Measurements from ENCODE around the gene MCC.
A peak's percentile ranks its signal among the peaks of the same experiment; 100 is the strongest.

The MCC gene

GRCh38 chr5:113487781-113488644, at the start of gene MCC:
Gene MCC, minus strand, starts transcription at chr5:113488453.
- peak in 1 of 2 experiments; percentile 15 for DNase-seq

- no peak for DNase-seq
Observed at GRCh38 chr5:113531481-113532159, 43.4 kb upstream of the MCC start.

DNA sequence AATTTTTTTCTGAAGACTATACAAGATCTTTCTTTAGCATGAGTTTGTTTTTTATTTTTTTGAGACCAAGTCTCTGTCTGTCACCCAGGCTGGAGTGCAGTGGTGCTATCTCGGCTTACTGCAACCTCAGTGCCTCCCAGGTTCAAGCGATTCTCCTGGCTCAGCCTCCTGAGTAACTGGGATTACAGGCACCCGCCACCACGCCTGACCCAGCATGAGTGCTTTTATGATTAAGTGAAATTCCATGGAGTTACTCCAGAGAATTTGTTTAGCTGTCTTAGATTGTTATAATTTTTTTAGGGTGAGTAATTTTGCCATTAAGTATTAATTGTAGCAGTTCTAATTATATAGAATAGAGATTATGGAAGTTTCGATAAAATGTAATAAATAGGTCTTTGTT, 39.5 kb upstream of the MCC start:
- no peak for DNase-seq

DNA sequence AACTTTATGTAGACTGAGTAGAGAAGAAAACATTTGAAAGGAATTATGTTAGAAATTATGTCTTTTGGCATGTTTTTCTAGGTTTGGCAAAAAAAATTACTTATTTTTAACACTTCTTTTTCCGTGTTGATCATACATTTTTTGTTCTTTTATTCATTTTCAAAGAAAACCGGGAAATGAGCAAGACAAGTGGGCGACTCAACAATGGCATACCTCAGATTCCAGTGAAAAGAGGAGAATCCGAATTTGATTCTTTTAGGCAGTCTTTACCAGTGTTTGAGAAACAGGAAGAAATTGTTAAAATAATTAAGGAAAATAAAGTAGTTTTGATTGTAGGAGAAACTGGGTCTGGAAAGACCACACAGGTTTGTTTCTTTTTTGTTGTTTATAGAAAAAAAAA, 38.2 kb upstream of the MCC start:
- DNase-seq: no peak

DNA sequence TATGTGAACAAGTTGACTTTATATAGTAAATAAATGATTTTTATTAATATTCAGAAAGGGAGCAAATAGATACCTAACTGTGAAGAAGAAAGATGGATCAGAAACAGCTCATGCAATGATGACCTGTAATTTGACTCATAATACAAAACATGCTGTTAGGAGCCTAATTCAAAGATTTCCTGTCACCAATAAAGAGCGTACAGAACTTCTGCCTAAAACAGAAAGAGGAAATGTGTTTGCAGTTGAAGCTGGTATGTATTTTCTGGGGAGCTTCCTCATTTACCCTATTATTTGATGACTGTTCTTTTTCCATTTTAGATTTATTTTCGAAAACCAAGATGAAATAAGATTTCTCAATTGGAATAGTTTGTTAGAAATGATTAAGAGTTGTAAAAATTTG, 36.7 kb upstream of the MCC start:
- DNase-seq: no peak

DNA sequence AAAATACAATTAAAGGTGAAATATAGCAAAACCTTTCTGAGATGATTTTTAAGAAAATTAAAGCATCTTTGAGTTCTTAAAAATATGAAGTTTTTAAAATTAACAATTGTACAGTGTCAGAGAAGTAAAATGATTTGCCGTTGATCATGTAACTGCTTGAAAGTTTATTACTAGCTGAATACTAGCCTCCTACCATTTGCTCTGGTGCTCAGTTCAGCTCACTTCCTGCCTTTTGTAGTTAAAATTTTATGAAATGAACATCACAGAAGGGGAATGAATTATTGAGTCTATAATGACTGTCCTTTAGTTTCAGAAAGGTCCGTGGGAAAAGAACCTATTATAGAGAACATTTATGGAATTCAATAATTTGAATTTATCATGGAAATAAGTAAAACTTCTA, 34.9 kb upstream of the MCC start:
- DNase-seq: no peak

DNA sequence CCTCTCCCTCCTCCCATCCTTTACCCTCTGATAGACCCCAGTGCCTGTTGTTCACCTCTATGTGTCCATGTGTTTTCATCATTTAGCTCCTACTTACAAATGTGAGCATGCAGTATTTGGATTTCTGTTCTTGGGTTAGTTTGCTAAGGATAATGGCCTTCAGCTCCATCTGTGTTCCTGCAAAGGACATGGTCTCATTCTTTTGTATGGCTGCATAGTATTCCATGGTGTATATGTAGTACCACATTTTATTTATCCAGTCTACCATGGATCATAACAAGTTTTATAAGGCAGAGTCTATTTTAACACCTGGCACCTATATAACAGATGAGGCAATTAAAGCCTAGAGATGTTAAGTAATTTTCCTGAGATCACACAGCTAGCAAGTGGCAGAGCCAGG, 32.6 kb upstream of the MCC start:
- DNase-seq: no peak

- no peak for DNase-seq
Observed at GRCh38 chr5:113520429-113520828, 32.2 kb upstream of the MCC start.

GRCh38 chr5:113519412-113519811, 31.2 kb upstream of the MCC start:
- no peak for DNase-seq

DNA sequence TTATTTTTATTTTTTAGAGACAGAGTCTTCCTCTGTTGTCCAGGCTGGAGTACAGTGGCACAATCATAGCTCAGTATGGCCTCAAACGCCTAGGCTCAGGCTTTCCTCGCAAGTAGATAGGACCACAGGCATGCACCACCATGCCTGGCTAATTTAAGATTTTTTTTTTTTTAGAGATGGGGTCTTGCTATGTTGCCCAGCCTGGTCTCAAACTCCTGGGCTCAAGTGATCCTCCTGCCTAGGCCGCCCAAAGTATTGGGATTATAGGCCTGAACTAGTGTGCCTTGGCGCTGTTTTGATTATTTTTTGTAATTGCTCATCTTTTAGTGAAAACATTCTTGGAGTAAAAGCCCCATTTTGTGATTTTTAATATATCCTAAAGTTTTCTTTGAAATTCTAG, 30.6 kb upstream of the MCC start:
- DNase-seq: no peak

GRCh38 chr5:113514289-113514635, 26.0 kb upstream of the MCC start:
- DNase-seq: no peak

- peak; percentile 83 for DNase-seq
Observed at GRCh38 chr5:113513384-113514288, 25.4 kb upstream of the MCC start, which contains the start of gene YTHDC2. Gene YTHDC2, plus strand, starts transcription at chr5:113513694. Its CDS starts 202 bp downstream, at chr5:113513896.

GRCh38 chr5:113512341-113512740, 24.1 kb upstream of the MCC start:
- DNase-seq: no peak

DNA sequence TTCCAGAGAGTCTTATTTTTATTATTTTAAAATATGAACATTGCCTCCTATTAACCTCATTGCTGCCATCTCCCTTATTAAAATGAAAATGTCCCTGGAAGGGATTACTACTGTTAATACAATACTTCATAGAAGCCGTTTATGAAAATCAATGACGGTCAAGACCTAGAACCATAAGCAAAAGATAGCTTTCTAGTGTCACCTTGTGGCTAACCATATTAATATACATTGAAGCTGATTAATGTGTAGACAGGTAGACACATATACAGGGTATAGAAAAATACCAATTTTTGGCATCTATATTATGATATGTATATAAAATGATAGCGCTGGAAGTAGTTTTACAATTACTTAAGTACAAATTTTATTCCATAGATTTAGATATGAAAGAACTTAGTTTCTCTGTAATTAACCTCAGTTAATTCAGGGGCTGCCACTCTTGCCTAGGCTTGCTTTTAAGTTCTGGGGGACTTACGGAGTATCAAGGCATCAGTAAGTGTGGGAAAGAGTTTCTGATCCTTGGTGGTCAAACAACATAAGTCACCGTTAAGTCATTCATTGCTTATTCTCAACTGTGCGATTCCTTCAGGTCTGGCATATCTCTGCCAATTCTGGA, 22.7 kb upstream of the MCC start:
- DNase-seq: no peak

GRCh38 chr5:113508756-113509155, 20.5 kb upstream of the MCC start:
- no peak for DNase-seq

GRCh38 chr5:113507601-113508000, 19.3 kb upstream of the MCC start:
- DNase-seq: no peak

- DNase-seq: no peak
Observed at GRCh38 chr5:113505181-113505580, 16.9 kb upstream of the MCC start.

DNA sequence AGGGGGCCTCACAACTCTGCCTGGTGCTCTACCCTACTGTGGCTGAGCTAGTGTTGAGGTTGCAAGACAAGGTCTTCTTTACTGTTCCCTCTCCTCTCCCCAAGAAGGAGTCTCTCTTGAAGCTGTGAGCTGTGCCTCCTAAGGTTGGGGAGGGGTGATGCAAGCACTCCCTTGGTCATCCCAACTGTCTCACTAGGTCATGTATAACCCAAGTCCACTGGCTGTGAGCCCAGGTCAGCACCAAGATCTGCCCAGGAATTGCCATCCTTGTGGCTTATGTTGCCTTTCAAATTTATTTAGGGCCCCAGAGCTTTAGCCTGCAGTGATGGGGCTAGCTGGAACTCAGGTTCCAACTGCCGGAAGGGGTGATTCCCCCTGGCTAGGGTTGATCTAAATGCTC, 14.9 kb upstream of the MCC start:
- no peak for DNase-seq

GRCh38 chr5:113502073-113502472, 13.8 kb upstream of the MCC start:
- no peak for DNase-seq

DNA sequence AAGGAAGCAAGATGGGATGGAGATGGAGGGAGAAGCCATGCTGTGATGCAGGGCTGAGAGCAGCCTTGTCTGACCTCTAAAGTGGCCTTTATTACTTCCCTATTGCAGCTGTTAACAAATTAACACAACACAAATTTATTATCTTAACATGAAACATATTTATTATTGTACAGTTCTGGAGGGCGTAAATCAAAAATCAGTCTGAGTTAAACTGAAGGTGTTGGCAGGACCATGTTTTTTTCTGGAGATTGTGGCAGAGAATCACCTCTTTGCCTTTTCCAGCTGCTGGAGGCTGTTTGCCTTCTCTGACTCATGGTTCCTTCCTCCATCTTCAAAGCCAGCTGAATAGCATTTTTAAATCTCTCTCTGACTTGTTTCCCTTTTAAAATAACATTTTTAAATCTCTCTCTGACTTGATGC, 7.2 kb upstream of the MCC start:
- no peak for DNase-seq

DNA sequence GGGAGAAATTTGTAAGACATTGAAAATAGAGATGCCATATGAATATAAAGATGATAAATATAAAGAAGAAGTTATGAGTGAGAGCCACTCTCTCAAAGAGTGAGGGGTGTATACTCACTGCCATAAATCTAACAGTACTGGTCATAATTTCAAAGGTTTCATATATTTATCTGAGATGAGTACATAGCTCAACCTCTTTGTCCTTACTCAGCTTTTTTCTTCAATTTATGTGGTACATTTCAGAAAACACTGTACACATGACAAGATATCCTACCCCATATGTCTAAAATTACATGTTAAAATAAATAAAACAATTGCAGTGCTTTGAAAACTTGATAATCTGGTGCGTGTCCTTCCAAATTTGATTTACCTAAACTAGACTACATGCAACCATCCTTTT, 5.2 kb upstream of the MCC start:
- no peak for DNase-seq

DNA sequence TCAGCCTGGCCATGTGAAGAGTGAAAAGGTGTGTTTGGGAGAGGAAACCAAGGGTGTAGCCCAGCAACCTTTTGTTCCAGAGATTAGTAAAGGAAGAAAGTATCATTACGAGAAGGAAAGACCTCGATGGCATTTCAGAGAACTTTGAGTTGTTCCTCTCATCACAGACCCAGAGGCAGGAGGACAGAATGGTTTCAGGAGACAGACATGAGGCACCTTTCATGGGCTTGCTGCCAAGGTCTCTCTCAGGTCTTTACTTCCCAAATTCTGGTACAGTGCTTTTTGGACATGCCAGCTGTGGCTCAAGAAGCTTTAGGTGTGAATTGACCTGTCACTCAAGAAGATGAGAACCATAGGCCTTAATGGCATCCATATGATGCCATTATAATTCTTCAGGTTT, 2.8 kb upstream of the MCC start:
- no peak for DNase-seq

GRCh38 chr5:113490317-113490716, 2.1 kb upstream of the MCC start:
- DNase-seq: no peak

Data from activated CD4-positive, alpha-beta T cell treated with anti-CD3 and anti-CD28 coated beads, Interleukin-2, amount 50 U/mL, for 4 hours (primary cell).